AG04449 (cell line): ENCODE results near the gene ZNF598.

Experiments used
- CTCF ChIA-PET: fragments of 350-600 bp; formaldehyde crosslinking; extraction: SDS; loops from one replicate; lab custom pipeline; 2021; ENCODE audit warnings: antibody characterized with exemption; lab: Yijun Ruan, JAX
- POLR2A ChIA-PET: fragments of 400-600, 350-600 bp; formaldehyde crosslinking; extraction: SDS; loops from one replicate; lab custom pipeline; 2020; ENCODE audit warnings: antibody characterized with exemption, inconsistent platforms; lab: Yijun Ruan, JAX
- DNase-seq: peaks from one replicate; pipeline ENCODE4 v3.0.0-alpha.2; 2010; ENCODE audit warnings: low read depth, low spot score
- H3K4me3 ChIP-seq: 2 replicates; pipeline ENCODE4 v1.5.1; 2011; ENCODE audit warnings: low read depth, mild to moderate bottlenecking, control low read depth, low read length
- CTCF ChIP-seq: IDR thresholded peaks from one replicate; pipeline ENCODE4 v1.5.1; 2011; ENCODE audit warnings: mild to moderate bottlenecking, moderate library complexity, low read length, control low read depth, inconsistent platforms; ENCODE audit not compliant: insufficient read depth; ENCODE audit errors: missing control alignments

Gene ZNF598

GRCh38 chr16:2003231-2003826 lies 6.3 kb downstream of the ZNF598 start:
- H3K4me3 ChIP-seq = no peak overlapping the region
- ChIA-PET CTCF (interaction anchor here (0.6 to 10.6 kb wide), 22 partner anchors 10 to 248 kb away, joined by 3 to 176 read pairs (median 4); partner anchors contain the start of genes ECI1, GFER, NOXO1 and NTHL1), POLR2A (interaction anchor here (0.6 to 2.2 kb wide), 3 partner anchors 39 to 152 kb away, joined by 3 to 6 read pairs (median 3); partner anchors contain the start of genes RPS2 and TRAF7)
- DNase-seq = no peak
- TF ChIP-seq CTCF = no peak

- ChIA-PET CTCF (interaction anchor here (0.6 to 10.6 kb wide), 19 partner anchors 10 to 248 kb away, joined by 3 to 176 read pairs (median 4); partner anchors contain the start of genes ECI1, GFER, NOXO1 and NTHL1), POLR2A (no interaction called here)
- no peak for TF ChIP-seq CTCF
- no peak for DNase-seq
- no peak overlapping the region for H3K4me3 ChIP-seq
These were observed 7.0 kb downstream of the ZNF598 start for GRCh38 chr16:2002406-2003230.

GRCh38 chr16:2001456-2002355 lies 7.9 kb downstream of the ZNF598 start:
- no peak for DNase-seq
- POLR2A ChIA-PET = interaction anchor here (1.2 kb wide), 1 partner anchor 154 kb away, joined by 3 read pairs; the partner anchor contains the start of gene TRAF7
- CTCF ChIA-PET = interaction anchor here (3.7 to 10.6 kb wide), 4 partner anchors 11 to 151 kb away, joined by 38 to 176 read pairs (median 100); partner anchors contain the start of genes GFER, NOXO1, PKD1 and SYNGR3

GRCh38 chr16:2001035-2001434 lies 8.6 kb downstream of the ZNF598 start:
- no peak for TF ChIP-seq CTCF
- CTCF ChIA-PET = interaction anchor here (4.8 to 10.6 kb wide), 3 partner anchors 12 to 139 kb away, joined by 38 to 176 read pairs (median 163); partner anchors contain the start of genes GFER, NOXO1, PKD1 and SYNGR3
- POLR2A ChIA-PET = interaction anchor here (1.2 kb wide), 1 partner anchor 154 kb away, joined by 3 read pairs; the partner anchor contains the start of gene TRAF7
- no peak for DNase-seq
- H3K4me3 ChIP-seq = no peak overlapping the region

More at GRCh38 chr16:2001456-2002355, 7.9 kb downstream of the ZNF598 start:
- TF ChIP-seq CTCF = no peak
- H3K4me3 ChIP-seq = no peak overlapping the region

GRCh38 chr16:1999866-2000514 lies 9.6 kb downstream of the ZNF598 start:
- DNase-seq = no peak
- ChIA-PET CTCF (interaction anchor here (6.5 to 10.6 kb wide), 2 partner anchors 12 to 140 kb away, joined by 163 to 176 read pairs; partner anchors contain the start of genes GFER, NOXO1, PKD1 and SYNGR3), POLR2A (no interaction called here)
- TF ChIP-seq CTCF = no peak
- no peak overlapping the region for H3K4me3 ChIP-seq
